ENCODE results near the gene HS6ST3.
"Not testable (repeated sequence)": the region's sequence is repeated elsewhere in the genome, so short reads cannot be mapped to it uniquely, and the experiment has no call there.

GRCh38 chr13:96115368-96115767 is 25.5 kb downstream of the HS6ST3 start:
- not testable (repeated sequence) for TF ChIP-seq POLR2AphosphoS5 (IDR thresholded peaks at IDR 0.05; ENCODE audit: borderline replicate concordance, low read depth, low read length); EZH2 (IDR thresholded peaks at IDR 0.05)
